ENCODE data around the gene FYCO1. TPM values are rescaled to one million over a fixed set of nuclear protein-coding genes. Genes with fewer than 3 reads are reported as not detected.
"Not testable (repeated sequence)": the region's sequence is repeated elsewhere in the genome, so short reads cannot be mapped to it uniquely, and the experiment has no call there.

Gene FYCO1
- total RNA-seq, 2 experiments from 2014 or later = 14.1 to 14.5 TPM

GRCh38 chr3:46006238-46007032, 10.8 kb upstream of the FYCO1 start:
- no peak overlapping the region for H3K4me3 Mint-ChIP-seq
- no peak overlapping the region for H3K27ac Mint-ChIP-seq
- H3K4me1 Mint-ChIP-seq (ENCODE audit: low read depth) = peaks cover 12% of the 10 kb centered on the region
- DNase-seq = no peak
- no peaks in the 10 kb centered on the region for H3K36me3 Mint-ChIP-seq (ENCODE audit: low read depth)
- CTCF ChIA-PET = no interaction called here
- H3K27me3 Mint-ChIP-seq = peaks cover 2% of the 10 kb centered on the region
- intact Hi-C loops (cut with micrococcal nuclease) = no loop called here
- TF ChIP-seq, protein P1, sequence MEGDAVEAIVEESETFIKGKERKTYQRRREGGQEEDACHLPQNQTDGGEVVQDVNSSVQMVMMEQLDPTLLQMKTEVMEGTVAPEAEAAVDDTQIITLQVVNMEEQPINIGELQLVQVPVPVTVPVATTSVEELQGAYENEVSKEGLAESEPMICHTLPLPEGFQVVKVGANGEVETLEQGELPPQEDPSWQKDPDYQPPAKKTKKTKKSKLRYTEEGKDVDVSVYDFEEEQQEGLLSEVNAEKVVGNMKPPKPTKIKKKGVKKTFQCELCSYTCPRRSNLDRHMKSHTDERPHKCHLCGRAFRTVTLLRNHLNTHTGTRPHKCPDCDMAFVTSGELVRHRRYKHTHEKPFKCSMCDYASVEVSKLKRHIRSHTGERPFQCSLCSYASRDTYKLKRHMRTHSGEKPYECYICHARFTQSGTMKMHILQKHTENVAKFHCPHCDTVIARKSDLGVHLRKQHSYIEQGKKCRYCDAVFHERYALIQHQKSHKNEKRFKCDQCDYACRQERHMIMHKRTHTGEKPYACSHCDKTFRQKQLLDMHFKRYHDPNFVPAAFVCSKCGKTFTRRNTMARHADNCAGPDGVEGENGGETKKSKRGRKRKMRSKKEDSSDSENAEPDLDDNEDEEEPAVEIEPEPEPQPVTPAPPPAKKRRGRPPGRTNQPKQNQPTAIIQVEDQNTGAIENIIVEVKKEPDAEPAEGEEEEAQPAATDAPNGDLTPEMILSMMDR (IDR thresholded peaks at IDR 0.05) = no peak
- POLR2A ChIA-PET = interaction anchor here (0.8 kb wide), 1 partner anchor 8 kb away, joined by 3 read pairs; no protein-coding TSS in a partner anchor
- H3K9me3 Mint-ChIP-seq = no peaks in the 10 kb centered on the region
- ATAC-seq = no peak

DNA sequence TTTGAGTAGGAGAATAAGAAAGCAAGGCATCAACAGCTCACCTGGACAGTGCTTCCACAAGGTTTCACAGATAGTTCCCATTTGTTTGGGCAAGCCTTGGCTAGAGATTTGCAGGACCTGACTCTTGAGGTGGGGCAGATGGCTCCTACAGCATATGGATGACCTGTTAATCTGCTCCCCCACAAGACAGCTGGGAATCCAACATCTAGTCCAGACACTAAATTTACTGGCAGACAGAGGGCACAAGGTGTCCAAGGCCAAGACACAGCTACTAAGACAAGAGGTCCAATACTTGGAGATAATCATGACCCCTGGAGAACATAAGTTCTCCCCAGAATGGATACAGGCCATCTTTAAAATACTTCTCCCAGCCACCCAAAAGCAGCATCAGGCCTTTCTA, 8.1 kb upstream of the FYCO1 start:
- intact Hi-C loops (cut with micrococcal nuclease); H3K9me3 Mint-ChIP-seq; H3K36me3 Mint-ChIP-seq (ENCODE audit: low read depth); H3K4me1 Mint-ChIP-seq (ENCODE audit: low read depth); H3K27ac Mint-ChIP-seq; H3K4me3 Mint-ChIP-seq; ATAC-seq; H3K27me3 Mint-ChIP-seq; CTCF ChIA-PET; DNase-seq: not testable (repeated sequence)
- POLR2A ChIA-PET = interaction anchor here (0.6 kb wide), 1 partner anchor 13 kb away, joined by 3 read pairs; no protein-coding TSS in a partner anchor

- H3K4me3 Mint-ChIP-seq = no peak overlapping the region
- no peak for DNase-seq
- H3K27me3 Mint-ChIP-seq = peaks cover 4% of the 10 kb centered on the region
- H3K9me3 Mint-ChIP-seq = no peaks in the 10 kb centered on the region
- H3K4me1 Mint-ChIP-seq (ENCODE audit: low read depth) = peaks cover 8% of the 10 kb centered on the region
- intact Hi-C loops (cut with micrococcal nuclease) = no loop called here
- no peaks in the 10 kb centered on the region for H3K36me3 Mint-ChIP-seq (ENCODE audit: low read depth)
- no peak overlapping the region for H3K27ac Mint-ChIP-seq
- TF ChIP-seq, protein P1 (IDR thresholded peaks at IDR 0.05) = no peak
- ChIA-PET POLR2A (no interaction called here), CTCF (interaction anchor here (1.3 to 2.1 kb wide), 2 partner anchors 9 to 77 kb away, joined by 3 to 5 read pairs; no protein-coding TSS in a partner anchor)
- no peak for ATAC-seq
These were observed 5.6 kb upstream of the FYCO1 start for GRCh38 chr3:46001178-46001577.

- H3K9me3 Mint-ChIP-seq = no peaks in the 10 kb centered on the region
- ATAC-seq (no peak), DNase-seq (no peak)
- intact Hi-C loops (cut with micrococcal nuclease) = no loop called here
- H3K36me3 Mint-ChIP-seq (ENCODE audit: low read depth) = peaks cover 7% of the 10 kb centered on the region
- TF ChIP-seq, protein P1 (IDR thresholded peaks at IDR 0.05) = no peak
- peaks cover 4% of the 10 kb centered on the region for H3K27me3 Mint-ChIP-seq
- H3K4me1 Mint-ChIP-seq (ENCODE audit: low read depth) = peaks cover 28% of the 10 kb centered on the region
- POLR2A ChIA-PET = interaction anchor here (1.1 to 7.3 kb wide), 2 partner anchors 9 to 16 kb away, joined by 3 to 61 read pairs; no protein-coding TSS in a partner anchor
- no peak overlapping the region for H3K27ac Mint-ChIP-seq
- CTCF ChIA-PET = interaction anchor here (1.0 to 1.8 kb wide), 4 partner anchors 12 to 80 kb away, joined by 3 to 7 read pairs (median 5); no protein-coding TSS in a partner anchor
- no peak overlapping the region for H3K4me3 Mint-ChIP-seq
These were observed 2.3 kb upstream of the FYCO1 start for GRCh38 chr3:45997942-45998341.

DNA sequence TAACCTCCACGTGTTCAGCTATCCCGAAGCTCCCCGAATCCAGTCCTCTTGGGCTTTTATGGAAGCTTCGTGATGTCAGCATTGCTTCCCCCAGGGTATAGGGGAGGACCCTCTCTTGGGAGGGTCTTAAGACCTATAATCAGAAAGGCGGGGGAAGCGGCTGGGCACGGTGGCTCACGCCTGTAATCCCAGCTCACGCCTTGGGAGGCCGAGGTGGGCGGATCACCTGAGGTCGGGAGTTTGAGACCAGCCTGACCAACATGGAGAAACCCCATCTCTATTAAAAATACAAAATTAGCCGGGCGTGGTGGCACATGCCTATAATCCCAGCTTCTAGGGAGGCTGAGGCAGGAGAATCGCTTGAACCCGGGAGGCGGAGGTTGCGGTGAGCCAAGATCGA, 1.9 kb upstream of the FYCO1 start:
- DNase-seq; H3K27ac Mint-ChIP-seq; H3K4me3 Mint-ChIP-seq; ATAC-seq; H3K9me3 Mint-ChIP-seq; intact Hi-C loops (cut with micrococcal nuclease); H3K27me3 Mint-ChIP-seq: not testable (repeated sequence)
- peaks cover 11% of the 10 kb centered on the region for H3K36me3 Mint-ChIP-seq (ENCODE audit: low read depth)
- CTCF ChIA-PET = interaction anchor here (1.6 kb wide), 1 partner anchor 15 kb away, joined by 4 read pairs; no protein-coding TSS in a partner anchor
- POLR2A ChIA-PET = interaction anchor here (1.1 to 7.3 kb wide), 3 partner anchors 9 to 15 kb away, joined by 3 to 61 read pairs (median 6); no protein-coding TSS in a partner anchor
- H3K4me1 Mint-ChIP-seq (ENCODE audit: low read depth) = peaks cover 32% of the 10 kb centered on the region

All from activated CD8-positive, alpha-beta T cell treated with anti-CD3 and anti-CD28 coated beads for 36 hours (primary cell).